ENCODE results near the gene FOXJ1. TPM values are rescaled to one million over a fixed set of nuclear protein-coding genes. Genes with fewer than 3 reads are reported as not detected.

The FOXJ1 gene
- total and polyA plus RNA-seq, 2 of the 8 experiments (the other 6 are each of a cell fraction or from before 2014, with no cell fraction given), result 4.7 to 5.4 TPM

DNA sequence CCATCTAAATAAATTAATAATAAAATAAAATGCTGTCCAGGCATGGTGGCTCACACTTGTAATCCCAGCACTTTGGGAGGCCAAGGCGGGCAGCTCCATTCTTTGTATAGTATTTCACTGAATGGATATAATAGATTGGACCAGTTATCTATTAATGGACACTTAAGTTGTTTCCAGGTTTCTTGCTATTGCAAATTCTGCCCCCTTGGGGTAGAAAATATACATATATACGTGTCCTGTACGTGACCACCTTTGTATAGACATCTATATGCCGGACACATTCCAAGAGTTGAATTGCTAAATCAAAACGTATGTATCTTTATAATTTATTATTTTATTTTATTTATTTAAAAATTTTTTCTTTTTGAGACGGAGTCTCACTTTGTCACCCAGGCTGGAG lies 33.5 kb downstream of the FOXJ1 start:
- 94% methylated on average over 6 of the region's 6 CpGs; no CpG with 5 or more reads in 1 of the 2 experiments for WGBS, 2 experiments (ENCODE audit: extremely low coverage in 1 of 2, insufficient coverage in 1 of 2, insufficient read length in 1 of 2, insufficient replicate concordance in 2 of 2, low coverage in 1 of 2, low lambda C conversion rate in 2 of 2, missing lambda C conversion rate in 1 of 2)
- H3K9me3 ChIP-seq (ENCODE audit: insufficient read depth in 2 of 2, low read depth in 1 of 2, low read length in 1 of 2), result no peaks in the 10 kb centered on the region
- no peak overlapping the region for H3K18ac ChIP-seq (ENCODE audit: extremely low read depth, low read length)
- peaks cover 6 to 16% (median 9%) of the 10 kb centered on the region in 4 experiments; a peak in 6 of 7 replicates for H3K4me1 ChIP-seq (replicated peaks in 1 of 4; ENCODE audit: control insufficient read depth in 3 of 4, insufficient read depth in 4 of 4, low read length in 3 of 4)
- H3K79me2 ChIP-seq (ENCODE audit: control insufficient read depth in 1 of 2, insufficient read depth in 2 of 2, low read length in 2 of 2), result peaks cover 4 to 7% of the 10 kb centered on the region in 2 experiments; a peak in 3 of 4 replicates
- H4K5ac ChIP-seq (ENCODE audit: insufficient read length, low read depth, low read length), result no peak overlapping the region
- H2BK5ac ChIP-seq (ENCODE audit: low read depth, low read length), result no peak overlapping the region
- no peak overlapping the region for H2AK5ac ChIP-seq (ENCODE audit: low read depth, low read length)
- no peak overlapping the region for H3K4ac ChIP-seq (replicated peaks; ENCODE audit: insufficient read length, low read depth, low read length)
- H3K79me1 ChIP-seq (ENCODE audit: low read depth, low read length), result peaks cover 4% of the 10 kb centered on the region
- H2BK15ac ChIP-seq (ENCODE audit: low read length), result no peak overlapping the region
- no peak overlapping the region for H4K8ac ChIP-seq (ENCODE audit: extremely low read depth, insufficient read depth, low read length)
- H4K20me1 ChIP-seq (replicated peaks in 1 of 2; ENCODE audit: control insufficient read depth in 1 of 2, insufficient read depth in 2 of 2, low read length in 2 of 2), result no peaks in the 10 kb centered on the region
- no peak overlapping the region for H3K56ac ChIP-seq (replicated peaks; ENCODE audit: insufficient read length, low read depth, low read length)
- H3K14ac ChIP-seq (ENCODE audit: insufficient read length), result no peak overlapping the region
- no peak for FAIRE-seq
- H2AFZ ChIP-seq (ENCODE audit: low read length), result no peak overlapping the region
- no peaks in the 10 kb centered on the region for H3K36me3 ChIP-seq (ENCODE audit: control insufficient read depth in 2 of 4, insufficient read depth in 4 of 4, low read length in 3 of 4)
- no peak for DNase-seq (ENCODE audit: low read depth in 1 of 2, low spot score in 2 of 2)
- no peak overlapping the region for H3K9ac ChIP-seq (replicated peaks in 1 of 4; ENCODE audit: extremely low read depth in 1 of 4, low read depth in 3 of 4, low read length in 3 of 4)
- peaks cover 10% of the 10 kb centered on the region; the same call in 1 of the 2 replicates for H3K23me2 ChIP-seq (ENCODE audit: low read depth, low read length)
- no peak overlapping the region for H4K91ac ChIP-seq (replicated peaks; ENCODE audit: insufficient read length, low read length)
- no peak overlapping the region for H2BK20ac ChIP-seq (ENCODE audit: low read length)
- ChIA-PET POLR2A (ENCODE audit: partially characterized antibody) (interaction anchor here (0.9 kb wide), 1 partner anchor 10 kb away, joined by 4 read pairs; no protein-coding TSS in a partner anchor), CTCF (ENCODE audit: partially characterized antibody) (interaction anchor here (0.7 to 41.5 kb wide), 4 partner anchors 12 to 114 kb away, joined by 3 to 778 read pairs (median 10); partner anchors contain the start of gene FOXJ1)
- no peak overlapping the region for H3K4me2 ChIP-seq (ENCODE audit: insufficient read depth in 1 of 2, low read depth in 2 of 2, low read length in 2 of 2)
- no peak overlapping the region for H2BK12ac ChIP-seq (ENCODE audit: low read depth, low read length)
- H2BK120ac ChIP-seq (replicated peaks; ENCODE audit: low read depth, low read length), result no peak overlapping the region
- H3K4me3 ChIP-seq (ENCODE audit: extremely low read depth in 1 of 4, insufficient read depth in 2 of 4, low read depth in 3 of 4, low read length in 4 of 4), result no peak overlapping the region
- H3K27me3 ChIP-seq (replicated peaks in 1 of 4; ENCODE audit: control insufficient read depth in 3 of 4, extremely low read depth in 1 of 4, insufficient read depth in 3 of 4, low read length in 3 of 4), result no peaks in the 10 kb centered on the region
- H3K27ac ChIP-seq (ENCODE audit: low read depth, low read length), result no peak overlapping the region
- no peak for TF ChIP-seq TCF12 (IDR thresholded peaks at IDR 0.05; ENCODE audit: low read depth, low read length)
- TF ChIP-seq TBP (IDR thresholded peaks at IDR 0.05; ENCODE audit: low read depth, low read length), result no peak
- TF ChIP-seq, protein P1, sequence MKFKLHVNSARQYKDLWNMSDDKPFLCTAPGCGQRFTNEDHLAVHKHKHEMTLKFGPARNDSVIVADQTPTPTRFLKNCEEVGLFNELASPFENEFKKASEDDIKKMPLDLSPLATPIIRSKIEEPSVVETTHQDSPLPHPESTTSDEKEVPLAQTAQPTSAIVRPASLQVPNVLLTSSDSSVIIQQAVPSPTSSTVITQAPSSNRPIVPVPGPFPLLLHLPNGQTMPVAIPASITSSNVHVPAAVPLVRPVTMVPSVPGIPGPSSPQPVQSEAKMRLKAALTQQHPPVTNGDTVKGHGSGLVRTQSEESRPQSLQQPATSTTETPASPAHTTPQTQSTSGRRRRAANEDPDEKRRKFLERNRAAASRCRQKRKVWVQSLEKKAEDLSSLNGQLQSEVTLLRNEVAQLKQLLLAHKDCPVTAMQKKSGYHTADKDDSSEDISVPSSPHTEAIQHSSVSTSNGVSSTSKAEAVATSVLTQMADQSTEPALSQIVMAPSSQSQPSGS (IDR thresholded peaks at IDR 0.05; ENCODE audit: low read length), result no peak
- TF ChIP-seq GABPA (IDR thresholded peaks at IDR 0.05; ENCODE audit: borderline replicate concordance, insufficient read depth, low read length), result no peak
- no peak for TF ChIP-seq SUZ12 (IDR thresholded peaks at IDR 0.05; ENCODE audit: low read length)
- no peak for TF ChIP-seq SIN3A (conservative IDR thresholded peaks at IDR 0.05 in 1 of 2, IDR thresholded peaks at IDR 0.05 in 1 of 2; ENCODE audit: low read depth in 1 of 2, low read length in 2 of 2)
- no peak for TF ChIP-seq CTCF (IDR thresholded peaks at IDR 0.05; ENCODE audit: control extremely low read depth in 1 of 3, insufficient read depth in 1 of 3, low read depth in 1 of 3, low read length in 3 of 3)
- H3K23ac ChIP-seq (ENCODE audit: insufficient read length), result no peak overlapping the region

All from H1 (cell line).